Stimulated activated naive CD8-positive, alpha-beta T cell treated with anti-CD3 and anti-CD28 coated beads, Interleukin-15, Interleukin-2, amounts not matched to agents 100 ng/mL and 50 ng/mL, for 24 hours (primary cell): ENCODE measurements around the gene DNAJB11.
"Not testable (repeated sequence)": the region's sequence is repeated elsewhere in the genome, so short reads cannot be mapped to it uniquely, and the experiment has no call there.

ENCODE experiments used
- H3K27ac Mint-ChIP-seq: one replicate; pipeline ENCODE4 v1.8.0; 2021; ENCODE audit warnings: mild to moderate bottlenecking, mixed read lengths
- H3K27me3 Mint-ChIP-seq: one replicate; pipeline ENCODE4 v1.8.0; 2021; ENCODE audit warnings: mixed read lengths
- H3K36me3 Mint-ChIP-seq: one replicate; pipeline ENCODE4 v1.8.0; 2021; ENCODE audit warnings: low read depth, mixed read lengths
- H3K4me1 Mint-ChIP-seq: one replicate; pipeline ENCODE4 v1.8.0; 2021; ENCODE audit warnings: low read depth, mixed read lengths
- H3K4me3 Mint-ChIP-seq: one replicate; pipeline ENCODE4 v1.8.0; 2021; ENCODE audit warnings: mild to moderate bottlenecking, mixed read lengths
- H3K9me3 Mint-ChIP-seq: one replicate; pipeline ENCODE4 v1.8.0; 2021; ENCODE audit warnings: mixed read lengths

Gene DNAJB11

DNA sequence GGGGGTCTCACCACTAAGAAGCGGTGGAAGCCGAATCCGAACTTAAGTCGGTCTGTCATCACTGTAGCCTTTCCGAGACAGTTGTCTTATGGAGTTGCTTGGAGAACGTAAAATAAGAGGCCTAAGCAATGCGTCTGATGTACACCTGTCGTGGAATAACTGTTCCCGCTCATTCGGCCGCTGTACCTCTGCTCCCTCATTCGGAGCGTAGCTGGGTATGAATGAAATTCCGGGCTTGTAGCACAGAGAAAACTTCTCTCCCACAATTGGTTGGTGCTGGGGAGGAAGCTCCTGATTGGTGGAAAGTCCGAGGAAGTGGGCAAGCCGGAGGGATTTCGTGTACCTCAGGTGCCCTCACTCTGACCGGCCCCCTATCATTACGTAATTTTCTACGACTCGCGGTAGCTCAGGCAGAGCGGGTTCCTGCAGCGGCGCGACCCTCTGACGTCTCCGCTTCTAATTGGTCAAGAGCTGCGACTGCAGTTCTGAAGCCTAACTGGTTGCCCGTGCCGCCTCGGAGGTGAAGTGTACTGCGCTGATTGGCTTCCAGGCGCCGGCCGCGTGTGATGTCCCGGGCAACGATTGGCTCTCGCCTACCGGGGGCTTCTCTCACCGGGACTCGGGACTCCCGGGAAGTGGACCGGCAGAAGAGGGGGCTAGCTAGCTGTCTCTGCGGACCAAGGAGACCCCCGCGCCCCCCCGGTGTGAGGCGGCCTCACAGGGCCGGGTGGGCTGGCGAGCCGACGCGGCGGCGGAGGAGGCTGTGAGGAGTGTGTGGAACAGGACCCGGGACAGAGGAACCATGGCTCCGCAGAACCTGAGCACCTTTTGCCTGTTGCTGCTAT, at the start of gene DNAJB11:
TSS of gene DNAJB11 (plus strand) at position 625 of the 845 bp plus-strand sequence. CDS start at position 803, 178 bp downstream.
- Mint-ChIP-seq H3K4me3 (peak within 1 kb of the TSS; percentile 99), H3K36me3 (peaks cover 36% of the 10 kb centered on the region), H3K9me3 (no peaks in the 10 kb centered on the region), H3K27me3 (no peaks in the 10 kb centered on the region), H3K4me1 (peaks cover 72% of the 10 kb centered on the region), H3K27ac (peak within 1 kb of the TSS; percentile 94)

DNA sequence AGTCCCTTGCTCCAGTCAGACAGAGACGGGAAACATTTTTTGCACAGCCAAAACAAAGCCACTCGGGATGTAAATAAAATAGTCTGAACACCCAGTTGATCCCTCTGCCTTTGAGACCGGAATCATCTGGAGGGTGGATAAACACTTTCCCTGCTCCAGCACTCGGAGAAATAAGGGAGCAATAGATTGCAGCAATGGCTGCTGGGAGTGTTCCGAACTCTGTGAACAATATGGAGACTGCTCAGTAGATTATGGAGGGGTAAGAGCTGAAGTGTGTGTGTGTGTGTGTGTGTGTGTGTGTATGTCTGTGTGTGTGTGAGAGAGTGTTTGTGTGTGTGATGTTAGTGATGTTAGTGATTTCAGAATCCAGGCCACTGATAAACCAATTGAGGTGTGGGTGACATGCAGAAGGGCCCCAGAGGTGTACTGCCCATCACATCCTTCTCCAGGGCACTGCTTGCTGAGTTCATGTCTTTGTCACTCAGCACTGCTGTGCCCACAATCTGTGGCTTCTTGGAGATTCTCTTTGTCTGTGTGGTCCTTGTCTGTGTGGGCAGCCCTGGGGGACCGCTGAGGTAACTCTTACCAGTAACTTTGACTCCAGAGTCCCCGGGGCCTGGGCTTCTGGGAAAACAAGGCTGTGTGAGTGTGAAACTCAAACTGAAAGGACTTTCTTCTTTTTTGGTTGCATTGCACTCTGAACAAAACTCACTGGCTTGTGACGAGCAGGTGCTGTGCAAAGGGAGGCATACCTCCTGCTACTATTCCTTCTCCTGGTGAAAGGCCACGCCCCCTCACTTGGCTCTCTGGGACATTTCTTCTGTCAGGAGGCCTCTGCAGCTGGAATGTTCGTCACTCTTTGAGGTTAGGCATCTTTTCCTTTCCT, 49.3 kb upstream of the DNAJB11 start:
- Mint-ChIP-seq H3K4me3 (no peak overlapping the region), H3K9me3 (peaks cover 4% of the 10 kb centered on the region), H3K27me3 (no peaks in the 10 kb centered on the region), H3K27ac (no peak overlapping the region), H3K36me3 (no peaks in the 10 kb centered on the region), H3K4me1 (peaks cover 74% of the 10 kb centered on the region)

DNA sequence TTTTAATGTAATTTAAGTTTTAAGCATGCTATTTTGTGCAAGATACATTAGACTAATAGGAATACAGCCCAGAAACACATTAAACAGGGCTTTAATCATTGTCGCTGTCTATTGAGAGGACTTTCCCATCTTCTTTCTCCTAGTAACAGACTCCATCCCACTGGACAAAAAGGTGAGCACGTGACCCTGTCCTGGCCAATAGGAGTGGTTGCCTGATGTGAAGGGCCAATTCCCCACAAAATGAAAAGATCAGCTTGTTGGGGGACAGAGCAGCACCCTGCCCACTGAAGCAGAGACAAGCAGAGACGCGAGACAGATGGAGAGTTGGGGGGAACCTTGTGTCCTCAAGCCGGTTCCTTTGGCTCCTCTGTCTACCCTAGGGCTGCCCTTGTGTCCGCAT, 47.5 kb upstream of the DNAJB11 start:
- Mint-ChIP-seq H3K4me1 (peaks cover 72% of the 10 kb centered on the region), H3K27ac (no peak overlapping the region), H3K4me3 (no peak overlapping the region), H3K36me3 (peaks cover 4% of the 10 kb centered on the region), H3K9me3 (no peaks in the 10 kb centered on the region), H3K27me3 (no peaks in the 10 kb centered on the region)

- Mint-ChIP-seq H3K9me3 (no peaks in the 10 kb centered on the region), H3K27ac (no peak overlapping the region), H3K4me1 (peaks cover 68% of the 10 kb centered on the region), H3K4me3 (no peak overlapping the region), H3K27me3 (no peaks in the 10 kb centered on the region), H3K36me3 (peaks cover 4% of the 10 kb centered on the region)
These were observed 47.1 kb upstream of the DNAJB11 start for GRCh38 chr3:186523434-186523833.

DNA sequence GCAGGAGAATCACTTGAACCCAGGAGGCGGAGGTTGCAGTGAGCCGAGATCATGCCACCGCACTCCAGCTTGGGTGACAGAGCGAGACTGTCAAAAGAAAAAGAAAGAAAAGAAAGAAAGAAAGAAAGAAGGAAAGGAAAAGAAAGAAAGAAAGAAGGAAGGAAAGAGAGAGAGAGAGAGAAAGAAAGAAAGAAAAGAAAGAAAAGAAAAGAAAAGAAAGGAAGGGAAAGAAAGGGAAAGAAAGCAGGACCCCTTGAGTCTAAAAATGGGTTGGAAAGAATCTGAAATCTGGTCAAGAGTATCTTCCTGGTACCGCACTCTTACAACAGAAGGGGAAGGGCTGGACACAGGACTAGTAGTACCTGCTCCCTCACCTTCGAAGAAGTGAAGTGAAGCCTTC, 45.9 kb upstream of the DNAJB11 start:
- Mint-ChIP-seq H3K36me3 (peaks cover 4% of the 10 kb centered on the region), H3K9me3 (no peaks in the 10 kb centered on the region), H3K4me3 (no peak overlapping the region), H3K27ac (no peak overlapping the region), H3K4me1 (peaks cover 68% of the 10 kb centered on the region), H3K27me3 (no peaks in the 10 kb centered on the region)

GRCh38 chr3:186525369-186526255, 44.9 kb upstream of the DNAJB11 start:
- Mint-ChIP-seq H3K27ac (peak overlapping the region; percentile 26), H3K27me3 (no peaks in the 10 kb centered on the region), H3K36me3 (peaks cover 7% of the 10 kb centered on the region), H3K4me1 (peaks cover 66% of the 10 kb centered on the region), H3K4me3 (no peak overlapping the region), H3K9me3 (no peaks in the 10 kb centered on the region)

GRCh38 chr3:186526256-186526606, 44.3 kb upstream of the DNAJB11 start:
- H3K4me1 Mint-ChIP-seq, result peaks cover 66% of the 10 kb centered on the region
- H3K27me3 Mint-ChIP-seq, result no peaks in the 10 kb centered on the region
- H3K27ac Mint-ChIP-seq, result no peak overlapping the region
- no peak overlapping the region for H3K4me3 Mint-ChIP-seq
- peaks cover 11% of the 10 kb centered on the region for H3K36me3 Mint-ChIP-seq
- no peaks in the 10 kb centered on the region for H3K9me3 Mint-ChIP-seq

DNA sequence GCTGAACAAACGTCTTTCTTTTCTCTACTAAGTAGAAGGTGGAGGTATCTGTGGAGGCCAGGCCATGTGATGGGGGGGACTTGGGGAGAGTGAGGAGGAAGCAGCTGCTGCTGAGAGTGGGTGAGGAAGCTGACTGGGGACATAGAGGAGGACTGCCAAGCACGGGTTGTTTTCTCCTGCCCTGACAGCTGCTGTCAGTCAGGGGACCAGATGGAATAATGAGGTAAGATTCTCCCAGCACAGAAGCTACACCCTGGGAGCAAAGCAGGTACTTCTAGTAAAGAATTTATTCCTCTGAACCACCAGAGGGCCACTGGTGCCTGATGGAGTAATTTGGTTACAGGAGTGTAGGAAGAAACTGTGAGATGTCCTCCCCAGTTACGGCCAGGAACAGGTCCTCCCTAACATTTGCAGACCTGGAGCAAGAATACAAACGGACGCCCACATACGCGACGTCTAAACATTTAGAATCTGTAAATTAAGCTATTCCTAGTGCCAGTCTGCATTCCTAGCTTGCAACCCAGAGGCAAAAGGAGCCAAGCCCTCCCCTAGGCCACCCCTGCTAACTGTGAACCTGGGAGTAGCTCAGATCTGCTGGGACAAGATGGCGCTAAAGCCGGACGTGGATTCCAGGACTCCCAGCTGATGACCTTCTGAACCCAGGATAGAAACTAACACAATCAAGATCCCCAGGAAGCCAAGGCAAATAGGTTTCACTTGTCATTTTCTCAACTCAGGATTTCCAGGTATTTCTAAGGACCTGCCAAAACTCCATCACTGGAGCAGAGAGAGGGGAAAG, 41.1 kb upstream of the DNAJB11 start:
- H3K27ac Mint-ChIP-seq, result peak overlapping the region; percentile 45
- no peaks in the 10 kb centered on the region for H3K9me3 Mint-ChIP-seq
- H3K4me1 Mint-ChIP-seq, result peaks cover 78% of the 10 kb centered on the region
- no peaks in the 10 kb centered on the region for H3K27me3 Mint-ChIP-seq
- H3K4me3 Mint-ChIP-seq, result no peak overlapping the region
- H3K36me3 Mint-ChIP-seq, result peaks cover 11% of the 10 kb centered on the region

GRCh38 chr3:186530415-186530814, 40.1 kb upstream of the DNAJB11 start:
- H3K4me3 Mint-ChIP-seq, result no peak overlapping the region
- peaks cover 87% of the 10 kb centered on the region for H3K4me1 Mint-ChIP-seq
- H3K36me3 Mint-ChIP-seq, result peaks cover 11% of the 10 kb centered on the region
- no peaks in the 10 kb centered on the region for H3K9me3 Mint-ChIP-seq
- no peaks in the 10 kb centered on the region for H3K27me3 Mint-ChIP-seq
- no peak overlapping the region for H3K27ac Mint-ChIP-seq

GRCh38 chr3:186531694-186532093, 38.8 kb upstream of the DNAJB11 start:
- not testable (repeated sequence) for H3K27me3 Mint-ChIP-seq, H3K36me3 Mint-ChIP-seq, H3K4me3 Mint-ChIP-seq, H3K9me3 Mint-ChIP-seq
- Mint-ChIP-seq H3K27ac (peak overlapping the region; percentile 90), H3K4me1 (peaks cover 88% of the 10 kb centered on the region)

GRCh38 chr3:186532598-186533072, 37.9 kb upstream of the DNAJB11 start:
- H3K27me3 Mint-ChIP-seq, result no peaks in the 10 kb centered on the region
- peak overlapping the region; percentile 96 for H3K27ac Mint-ChIP-seq
- H3K4me1 Mint-ChIP-seq, result peaks cover 90% of the 10 kb centered on the region
- no peaks in the 10 kb centered on the region for H3K9me3 Mint-ChIP-seq
- no peak overlapping the region for H3K4me3 Mint-ChIP-seq
- peaks cover 7% of the 10 kb centered on the region for H3K36me3 Mint-ChIP-seq

GRCh38 chr3:186534113-186534669, 36.3 kb upstream of the DNAJB11 start:
- Mint-ChIP-seq H3K9me3 (no peaks in the 10 kb centered on the region), H3K27me3 (no peaks in the 10 kb centered on the region), H3K27ac (peak overlapping the region; percentile 96), H3K36me3 (peaks cover 7% of the 10 kb centered on the region), H3K4me3 (peak overlapping the region; percentile 69), H3K4me1 (peaks cover 96% of the 10 kb centered on the region)

- Mint-ChIP-seq H3K27ac (peak overlapping the region; percentile 96), H3K9me3 (no peaks in the 10 kb centered on the region), H3K4me1 (peaks cover 94% of the 10 kb centered on the region), H3K27me3 (no peaks in the 10 kb centered on the region), H3K36me3 (peaks cover 5% of the 10 kb centered on the region), H3K4me3 (peak overlapping the region; percentile 24)
These were observed 33.4 kb upstream of the DNAJB11 start for GRCh38 chr3:186536883-186537844.
